OCI-M2 (cell line): ENCODE data around the gene COL23A1.

Experiments
- DNase-seq: peaks from one replicate; lab custom pipeline; 2025; ENCODE audit not compliant: unreplicated experiment; lab: John Stamatoyannopoulos, UW

Gene COL23A1

DNA sequence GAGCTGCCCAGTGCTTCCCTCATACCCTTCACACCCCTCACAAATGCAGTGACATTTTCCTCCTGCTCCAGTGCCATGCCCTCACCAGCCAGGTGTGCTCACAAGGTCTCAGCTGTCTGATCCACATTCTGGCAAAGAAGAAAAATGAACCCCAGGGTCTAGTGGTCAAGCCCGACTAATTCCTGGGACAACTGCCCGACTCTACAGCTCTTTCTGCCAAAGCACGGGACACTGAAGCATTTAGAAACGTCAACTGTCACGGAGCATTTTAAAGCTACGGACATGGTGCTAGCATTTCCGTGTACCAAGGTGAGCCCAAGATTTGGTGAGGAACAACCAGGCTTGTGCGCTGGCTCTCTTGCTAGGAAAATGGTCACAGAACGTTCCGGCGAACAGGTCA is 300.8 kb downstream of the COL23A1 start:
- DNase-seq, result no peak

DNA sequence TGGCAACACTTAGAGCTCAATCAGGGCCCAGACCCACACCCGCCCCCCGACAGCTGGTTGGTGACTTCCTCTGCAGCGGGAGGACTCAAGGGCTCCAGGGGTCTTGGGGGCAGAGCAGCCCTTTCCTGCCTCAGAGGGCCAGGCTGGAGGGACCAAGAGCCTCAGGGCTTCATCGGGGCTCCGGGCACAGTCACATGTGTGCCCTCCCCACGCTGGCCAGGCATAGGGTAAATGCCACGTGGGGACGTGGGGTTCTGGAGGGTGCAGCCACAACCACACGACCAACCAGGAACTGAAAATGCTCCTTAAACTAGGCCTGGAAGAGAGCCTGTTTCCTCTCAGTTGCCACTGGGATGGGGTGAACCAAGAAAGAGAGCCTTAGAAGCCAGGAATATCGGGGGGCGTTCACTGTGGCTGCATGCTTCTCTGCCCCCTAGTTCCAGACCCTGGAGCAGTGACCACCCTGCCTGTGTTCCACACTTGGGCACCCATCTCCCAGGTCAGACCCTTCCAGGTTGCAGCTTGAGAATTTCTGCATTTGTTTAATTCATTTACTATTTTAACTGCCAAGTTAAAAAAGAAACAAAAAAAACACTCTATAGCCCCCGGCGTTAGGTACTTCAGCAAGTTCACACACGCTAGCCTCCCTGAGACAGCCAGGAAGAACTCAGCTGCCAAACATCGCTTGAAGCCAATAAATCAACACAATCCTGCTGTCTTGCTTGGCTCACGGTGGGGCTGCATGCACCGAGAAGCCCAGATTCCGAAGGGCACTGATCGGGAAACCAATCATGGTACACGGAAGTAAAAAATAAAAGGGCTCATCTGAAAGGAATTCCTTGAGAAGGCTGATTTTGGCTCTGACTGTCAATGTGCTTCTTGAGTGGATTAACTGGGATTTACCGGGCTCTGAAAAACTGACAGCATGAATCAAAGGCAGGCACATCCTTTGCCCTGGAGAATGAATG is 301.5 kb downstream of the COL23A1 start:
- DNase-seq, result no peak

- no peak for DNase-seq
Measured at GRCh38 chr5:178287791-178288105, 302.4 kb downstream of the COL23A1 start.

DNA sequence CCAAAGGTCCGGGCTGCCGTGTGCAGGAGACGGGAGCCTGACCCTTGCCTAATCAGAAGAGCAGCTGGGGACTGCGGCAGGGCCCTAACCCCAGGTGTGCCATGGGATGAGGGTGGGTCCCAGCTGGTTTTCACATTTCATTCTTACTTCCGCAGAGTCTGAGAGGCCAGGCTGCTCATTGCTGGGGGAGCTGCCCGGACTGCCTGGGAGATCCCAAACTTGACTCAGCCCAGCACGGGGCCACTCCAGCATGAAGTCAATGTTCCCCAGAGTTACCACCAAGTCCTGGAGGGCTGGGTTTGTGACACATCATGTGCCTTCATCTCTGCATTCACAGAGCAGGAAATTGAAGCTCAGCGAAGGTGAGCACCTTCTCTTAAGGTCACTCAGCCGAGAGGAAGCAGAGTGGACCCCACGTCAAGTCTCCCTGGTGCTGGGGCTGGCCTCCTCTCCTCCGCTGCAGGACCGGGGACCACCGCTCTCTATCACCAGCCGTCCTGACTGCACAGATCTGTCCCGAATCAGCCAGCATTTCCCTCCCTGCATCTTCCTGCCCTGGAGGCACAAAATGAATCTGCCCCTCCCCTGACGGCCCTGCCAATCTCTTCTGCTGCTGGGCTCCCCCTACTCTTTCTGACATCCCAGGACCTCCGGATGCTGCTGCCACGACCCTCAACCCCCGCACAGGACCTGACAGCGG is 303.0 kb downstream of the COL23A1 start:
- DNase-seq, result no peak

DNA sequence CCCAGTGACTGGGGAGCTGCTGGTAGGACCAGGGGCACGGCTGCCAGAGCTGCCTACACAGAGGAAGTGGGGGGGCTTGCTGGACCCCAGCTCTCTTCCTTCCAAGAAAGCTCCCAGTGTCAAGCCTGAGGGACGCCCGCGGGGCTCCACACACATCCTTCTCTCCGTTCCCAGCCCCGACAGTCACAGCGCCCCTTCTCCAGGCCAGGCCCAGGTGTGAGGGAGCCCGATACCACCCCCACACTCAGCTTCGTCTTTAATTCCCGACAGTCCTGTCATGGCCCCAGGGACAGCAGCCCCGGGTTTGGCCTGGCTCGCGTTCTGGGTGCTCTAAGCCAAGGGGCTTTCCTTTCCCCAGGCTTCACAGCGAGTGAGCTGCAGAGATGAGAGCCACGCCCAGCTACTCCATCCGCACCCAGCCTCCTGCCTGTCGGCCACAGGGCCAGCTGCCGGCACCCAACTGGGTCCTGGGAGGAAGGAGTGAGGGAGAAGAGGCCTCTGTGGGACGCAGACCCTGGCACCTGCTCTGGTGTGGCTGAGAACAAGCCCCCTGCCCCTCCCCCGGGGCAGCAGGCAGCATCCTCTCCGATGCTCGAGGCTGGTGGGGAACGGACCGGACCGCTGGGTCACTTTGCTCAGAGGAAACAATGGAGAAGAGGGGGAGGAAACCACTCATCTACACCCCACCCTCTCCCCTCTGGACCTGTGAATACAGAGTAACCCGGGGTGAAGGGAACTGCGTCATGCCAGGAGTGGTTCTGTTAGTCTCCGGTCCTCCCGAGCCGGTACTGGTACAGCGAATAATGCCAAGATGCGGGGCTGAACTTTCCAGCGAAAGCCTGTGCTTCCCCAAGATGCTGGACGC is 303.7 kb downstream of the COL23A1 start:
- no peak for DNase-seq

GRCh38 chr5:178285399-178286225 is 304.6 kb downstream of the COL23A1 start:
- no peak for DNase-seq

DNA sequence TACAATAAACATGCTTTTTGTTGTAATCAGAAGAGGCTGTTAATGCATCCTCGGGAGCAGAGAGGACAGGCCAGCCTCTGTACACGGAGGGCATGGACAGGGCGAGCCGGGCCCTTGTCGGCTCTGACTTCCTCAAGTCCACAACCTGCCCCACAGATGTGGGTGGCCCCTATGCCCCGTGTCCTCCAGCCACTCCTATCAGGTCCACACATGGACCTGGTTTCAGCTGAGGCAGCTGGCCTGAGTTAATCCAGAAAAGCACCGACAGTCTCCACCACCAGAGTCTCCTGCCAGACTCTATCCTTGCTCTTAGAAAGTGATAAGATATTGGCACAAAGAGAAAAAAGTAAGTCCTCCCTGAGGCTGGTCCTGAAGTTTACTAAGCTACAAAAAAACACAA is 305.2 kb downstream of the COL23A1 start:
- no peak for DNase-seq

GRCh38 chr5:178284093-178284675 is 306.0 kb downstream of the COL23A1 start:
- DNase-seq, result no peak

GRCh38 chr5:178283520-178283919 is 306.7 kb downstream of the COL23A1 start:
- DNase-seq, result no peak

DNA sequence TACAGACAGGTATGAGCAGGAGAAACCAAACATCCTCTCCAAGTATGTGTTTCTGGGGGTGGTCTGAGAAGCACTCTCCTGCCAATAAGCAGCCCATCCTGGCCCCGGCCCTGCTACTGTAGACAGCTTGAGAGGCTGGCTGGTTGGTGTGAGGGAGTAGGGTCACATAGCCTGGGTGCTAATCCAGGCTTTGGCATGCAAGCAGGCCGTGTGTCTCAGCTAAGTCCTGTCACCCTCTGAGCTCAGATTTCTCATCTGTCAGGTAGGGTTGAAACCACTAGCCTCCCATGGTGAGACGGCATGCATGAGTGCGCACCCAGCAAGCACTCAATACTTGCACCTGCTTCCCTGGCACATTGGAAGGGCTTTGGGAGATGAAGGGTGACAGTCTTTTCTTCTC is 307.8 kb downstream of the COL23A1 start:
- no peak for DNase-seq

DNA sequence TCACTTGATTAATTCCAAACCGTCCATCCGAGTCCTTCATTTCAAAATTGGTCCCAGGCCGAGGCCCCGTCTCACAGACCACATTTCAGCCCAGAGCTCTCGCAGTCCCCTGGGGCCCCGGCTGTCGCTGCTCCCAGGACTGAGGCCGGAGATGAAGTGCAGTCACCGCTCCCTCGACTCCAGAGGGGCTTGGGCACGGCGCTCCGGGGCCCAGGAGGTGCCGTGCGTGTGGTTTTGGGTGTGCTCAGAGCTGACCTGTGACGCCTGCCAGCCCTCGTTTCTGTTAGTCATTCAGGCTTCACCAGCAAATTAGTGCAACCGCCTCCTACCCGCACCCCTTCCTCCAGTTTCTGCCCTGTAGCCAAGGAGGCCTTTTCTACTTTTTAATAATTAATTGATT is 308.9 kb downstream of the COL23A1 start:
- DNase-seq, result no peak

- no peak for DNase-seq
Measured at GRCh38 chr5:178280631-178281030, 309.6 kb downstream of the COL23A1 start.

DNA sequence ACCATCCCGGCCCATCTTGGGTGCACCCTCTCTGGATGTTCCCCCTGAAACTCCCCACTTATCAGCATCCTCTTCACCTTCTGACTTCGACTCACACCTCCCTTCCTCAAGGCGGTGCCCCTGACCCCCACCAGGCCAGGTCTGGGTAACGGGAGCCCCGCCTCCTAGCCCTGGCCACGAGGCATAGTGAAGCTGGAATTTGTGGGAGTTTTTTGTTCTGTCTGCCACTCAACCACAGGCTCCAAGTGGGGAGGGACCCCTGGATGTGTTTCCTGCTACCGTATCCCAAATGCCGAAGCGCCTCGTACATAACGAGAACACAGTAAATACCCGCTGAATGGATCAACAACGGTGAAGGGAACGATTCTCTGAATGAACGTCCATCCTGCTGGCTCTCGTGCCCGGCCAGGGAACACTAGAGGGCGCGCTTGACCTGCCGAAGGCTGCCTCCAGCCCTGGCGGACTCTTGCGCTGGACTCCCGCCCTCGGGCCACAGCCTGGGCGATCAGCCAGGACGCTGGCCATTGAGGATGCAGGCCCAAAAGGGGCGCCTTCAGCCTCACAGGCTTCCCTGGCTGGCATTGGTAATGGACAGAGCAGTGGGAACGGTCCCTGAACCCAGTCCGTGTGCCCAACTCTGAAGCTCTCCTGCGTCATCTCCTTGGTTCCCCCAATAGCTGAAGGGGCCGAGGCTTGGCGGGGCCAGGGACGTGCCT is 310.3 kb downstream of the COL23A1 start:
- no peak for DNase-seq

GRCh38 chr5:178279026-178279722 is 311.0 kb downstream of the COL23A1 start:
- no peak for DNase-seq

- DNase-seq, result no peak
Measured at GRCh38 chr5:178278358-178279023, 311.7 kb downstream of the COL23A1 start.

GRCh38 chr5:178277866-178278265 is 312.3 kb downstream of the COL23A1 start:
- no peak for DNase-seq

DNA sequence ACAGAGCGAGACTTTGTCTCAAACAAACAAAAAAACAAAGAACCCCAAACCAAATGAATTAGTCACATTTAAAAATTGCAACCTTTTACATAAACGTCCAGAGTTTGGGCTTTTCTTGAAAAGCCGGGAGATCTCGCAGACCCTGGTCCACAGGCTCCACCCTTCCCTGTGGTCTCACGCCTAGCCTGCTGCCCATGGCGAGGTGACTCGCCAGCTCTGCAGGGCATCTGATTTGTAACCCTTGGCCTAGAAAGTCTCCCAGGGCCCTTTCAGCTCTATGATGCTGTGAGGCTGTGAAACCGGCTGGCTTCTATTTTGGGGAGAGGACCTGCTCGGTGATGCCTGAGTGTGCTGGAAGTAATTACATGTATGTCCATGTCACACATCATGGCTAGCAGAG is 312.8 kb downstream of the COL23A1 start:
- no peak for DNase-seq

GRCh38 chr5:178274781-178275537 is 315.2 kb downstream of the COL23A1 start:
- no peak for DNase-seq
